Endometrial microvascular endothelial cells (primary cell): ENCODE results near the gene CMIP. TPM values are rescaled to one million over a fixed set of nuclear protein-coding genes. Genes with fewer than 3 reads are reported as not detected.
"Not testable (repeated sequence)": the region's sequence is repeated elsewhere in the genome, so short reads cannot be mapped to it uniquely, and the experiment has no call there.

ENCODE experiments used
- in situ Hi-C: cut with HindIII; loops from 2 replicates; pipeline ENCODE4 v1.10.0; 2017; ENCODE audit warnings: low sequenced_read_pairs, low pct_unique_long_range_greater_than_20kb; ENCODE audit errors: inconsistent ontology term
- total RNA-seq: library from RNA; depleted of rRNA; stranded (reverse); fragments of >200 nt; gene quantifications from one replicate; pipeline ENCODE4 v1.2.3, GENCODE V29; 2015; ENCODE audit errors: inconsistent ontology term

CMIP gene
- total RNA-seq, 1 donor from 2014 or later, result 16.5 TPM

DNA sequence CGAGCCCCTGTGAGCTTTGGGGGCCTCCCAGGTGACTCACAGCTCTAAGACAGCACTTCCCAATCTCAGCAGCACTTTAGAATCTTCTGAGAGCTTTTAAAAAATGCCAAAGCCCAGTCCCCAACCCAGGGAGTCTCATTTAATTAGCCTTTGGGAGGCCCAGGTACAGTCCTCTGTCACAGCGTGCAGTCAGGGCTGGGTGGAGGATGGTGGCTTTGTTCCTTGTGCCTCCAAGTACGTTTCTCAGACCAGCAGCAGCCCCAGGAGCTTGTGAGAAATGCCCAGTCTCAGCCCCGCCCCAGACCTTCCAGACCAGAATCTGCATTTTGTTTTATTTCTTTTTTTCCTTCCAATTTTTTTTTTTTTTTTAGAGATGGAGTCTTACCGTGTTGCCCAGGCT, 27.4 kb upstream of the CMIP start:
- in situ Hi-C loops, result no loop called here

DNA sequence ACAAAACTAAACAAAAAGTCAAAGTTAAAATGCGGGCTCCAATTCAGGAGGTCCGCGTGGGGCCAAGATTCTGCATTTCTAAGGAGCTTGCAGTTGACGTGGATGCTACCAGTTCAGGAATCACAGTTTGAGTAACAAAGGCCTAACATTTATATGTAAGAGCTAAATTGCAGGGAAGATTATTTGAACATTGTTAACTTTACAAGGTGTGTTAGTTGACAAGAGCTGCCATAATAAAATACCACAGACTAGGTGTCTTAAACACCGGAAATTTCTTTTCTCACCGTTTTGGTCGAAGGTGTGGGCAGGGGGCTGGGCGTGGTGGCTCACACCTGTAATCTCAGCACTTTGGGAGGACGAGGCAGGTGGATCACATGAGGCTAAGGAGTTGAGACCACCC, 24.8 kb upstream of the CMIP start:
- in situ Hi-C loops, result no loop called here

DNA sequence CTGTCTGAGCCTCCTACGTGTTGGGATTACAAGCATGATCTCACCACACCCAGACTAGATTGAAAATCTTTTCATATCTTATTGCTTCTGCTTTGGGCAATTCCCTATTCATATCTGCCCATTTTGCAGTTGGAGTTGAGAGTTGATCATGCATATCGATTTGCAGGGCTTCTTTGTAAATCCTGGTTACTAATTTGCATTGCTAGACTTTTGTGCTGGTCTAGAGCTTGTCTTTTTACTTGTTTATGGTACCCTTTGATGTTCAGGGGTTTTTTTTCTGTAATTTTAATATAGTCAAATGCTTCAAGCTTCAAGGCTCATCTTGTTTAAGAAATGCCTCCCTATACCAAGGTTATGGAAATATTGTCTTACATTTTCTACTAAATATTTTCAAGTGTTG, 23.5 kb upstream of the CMIP start:
- in situ Hi-C loops, result no loop called here

DNA sequence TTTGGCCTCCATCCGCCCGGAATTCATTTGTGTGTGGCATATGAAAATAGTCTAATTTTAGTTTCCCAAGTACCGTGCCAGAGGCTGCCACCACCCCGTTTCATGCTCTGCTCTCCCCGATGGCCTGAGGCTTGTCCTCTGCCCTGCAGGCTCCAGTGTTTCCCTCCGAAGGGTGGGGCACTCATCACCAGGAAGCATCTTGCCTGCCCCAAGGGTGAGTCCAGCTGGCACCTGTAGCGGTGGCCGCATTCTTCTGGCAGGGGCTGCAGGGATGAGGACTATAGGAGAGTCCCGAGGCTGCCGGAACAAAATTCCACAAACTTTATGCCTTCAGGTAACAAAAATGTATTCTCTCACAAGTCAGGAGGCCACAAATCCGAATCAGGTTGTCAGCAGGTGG, 23.1 kb upstream of the CMIP start:
- in situ Hi-C loops, result no loop called here

DNA sequence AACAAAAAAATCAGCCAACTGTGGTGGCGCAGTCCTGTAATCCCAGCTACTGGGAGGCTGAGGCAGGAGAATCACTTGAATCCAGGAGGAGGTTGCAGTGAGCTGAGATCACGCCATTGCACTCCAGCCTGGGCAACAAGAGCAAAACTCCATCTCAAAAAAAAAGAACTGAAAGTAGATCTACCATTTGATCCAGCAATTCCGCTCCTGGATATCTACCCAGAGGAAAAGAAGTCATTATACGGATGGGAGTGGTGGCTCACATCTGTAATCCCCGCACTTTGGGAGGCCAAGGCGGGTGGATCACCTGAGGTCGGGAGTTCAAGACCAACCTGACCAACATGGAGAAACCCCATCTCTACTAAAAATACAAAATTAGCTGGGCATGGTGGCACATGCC, 22.5 kb upstream of the CMIP start:
- in situ Hi-C loops, result not testable (repeated sequence)

DNA sequence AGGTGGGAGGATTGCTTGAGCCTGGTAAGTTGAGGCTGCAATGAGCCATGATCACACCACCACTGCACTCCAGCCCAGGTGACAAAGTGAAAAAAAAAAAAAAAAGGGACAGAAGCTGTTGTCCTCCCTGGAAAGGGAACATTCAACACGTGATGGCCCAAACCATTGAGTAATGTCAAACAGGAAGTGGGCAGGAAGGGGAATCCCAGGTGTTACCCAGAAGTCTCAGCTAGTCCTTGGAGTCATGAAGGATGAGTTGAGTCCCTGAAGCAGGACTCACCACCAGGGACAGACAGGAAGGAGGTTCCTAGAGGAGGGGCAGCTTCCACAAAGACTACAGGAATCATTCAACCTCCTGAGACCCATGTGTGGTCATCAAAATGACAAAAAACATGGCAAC, 19.8 kb upstream of the CMIP start:
- in situ Hi-C loops, result no loop called here

DNA sequence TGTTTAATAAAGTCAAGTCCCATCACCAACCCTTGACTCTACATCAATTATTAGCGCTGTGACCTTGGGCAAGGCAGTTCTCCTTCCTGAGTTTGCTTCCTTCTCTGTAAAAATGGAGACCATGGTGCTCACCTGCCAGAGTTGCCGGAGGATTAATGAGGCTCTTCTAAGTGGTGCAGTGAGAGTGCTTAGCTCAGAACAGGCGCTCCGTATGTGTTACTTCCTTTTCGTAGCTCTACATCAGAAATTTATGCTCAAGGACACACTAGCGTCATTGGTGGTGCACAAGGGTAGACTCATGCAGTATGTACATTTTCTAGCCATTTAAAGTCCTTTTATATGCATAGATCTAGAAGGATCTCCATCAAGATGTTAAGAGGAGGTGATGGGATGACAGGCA, 17.4 kb upstream of the CMIP start:
- in situ Hi-C loops, result no loop called here

DNA sequence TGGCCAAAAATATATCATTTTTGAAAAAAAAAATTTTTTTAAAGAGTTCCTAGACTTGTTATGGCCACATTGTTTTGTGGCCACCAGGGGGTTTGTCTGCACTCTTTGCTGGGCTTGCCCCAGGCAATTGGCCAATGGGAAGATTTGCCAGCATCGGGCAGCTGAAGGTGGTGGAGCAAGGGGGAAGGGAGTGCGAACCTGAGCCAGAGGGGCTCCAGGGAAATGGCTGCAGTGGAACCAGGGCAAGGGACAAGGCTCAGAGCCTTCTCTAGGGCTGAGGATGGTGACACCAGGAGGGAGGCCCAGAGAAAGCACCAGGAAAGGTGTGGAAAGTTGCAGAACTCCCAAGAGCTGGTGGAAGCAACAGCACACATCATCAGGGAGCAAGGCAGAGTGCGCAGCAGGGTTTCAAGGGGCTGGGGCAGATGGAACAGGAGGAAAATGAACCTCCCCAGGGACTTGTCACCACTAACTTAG, 15.5 kb upstream of the CMIP start:
- in situ Hi-C loops, result no loop called here

DNA sequence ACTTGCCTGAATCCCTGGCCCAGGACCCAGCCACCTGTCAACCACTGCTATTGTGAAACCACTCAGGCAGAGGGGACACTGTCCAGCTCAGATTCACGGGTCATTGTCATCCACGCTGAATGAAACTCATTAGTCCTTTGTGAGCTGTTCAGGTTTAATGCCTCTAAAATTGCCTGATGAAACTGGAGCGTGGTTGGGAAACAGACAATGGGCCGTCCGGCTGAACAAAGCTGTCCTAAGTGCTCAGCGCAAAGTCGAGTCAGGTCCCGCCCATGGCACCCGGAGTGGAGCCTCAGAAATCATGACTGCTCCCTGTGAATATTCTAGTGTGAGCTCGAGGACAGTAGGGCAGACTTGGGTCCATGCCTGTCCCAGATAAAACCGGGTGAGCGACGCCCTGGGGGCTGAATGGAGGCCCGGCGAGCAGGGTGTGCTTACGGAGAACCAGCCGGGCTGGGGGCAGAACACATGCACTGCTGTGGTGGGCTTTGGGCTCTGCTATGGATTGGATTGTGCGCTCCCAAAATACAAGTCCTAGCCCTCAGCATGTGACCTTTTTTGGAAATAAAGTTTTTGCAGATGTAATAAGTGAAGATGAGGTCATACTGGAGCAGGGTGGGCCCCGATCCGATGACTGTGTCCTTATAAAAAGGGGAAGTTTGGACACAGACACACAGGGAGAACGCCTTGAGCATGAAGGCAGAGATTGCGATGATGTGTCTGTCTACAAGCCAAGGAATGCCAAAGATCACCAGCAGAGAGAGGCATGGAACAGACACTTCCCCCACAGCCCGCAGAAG, 12.9 kb upstream of the CMIP start:
- in situ Hi-C loops, result no loop called here

DNA sequence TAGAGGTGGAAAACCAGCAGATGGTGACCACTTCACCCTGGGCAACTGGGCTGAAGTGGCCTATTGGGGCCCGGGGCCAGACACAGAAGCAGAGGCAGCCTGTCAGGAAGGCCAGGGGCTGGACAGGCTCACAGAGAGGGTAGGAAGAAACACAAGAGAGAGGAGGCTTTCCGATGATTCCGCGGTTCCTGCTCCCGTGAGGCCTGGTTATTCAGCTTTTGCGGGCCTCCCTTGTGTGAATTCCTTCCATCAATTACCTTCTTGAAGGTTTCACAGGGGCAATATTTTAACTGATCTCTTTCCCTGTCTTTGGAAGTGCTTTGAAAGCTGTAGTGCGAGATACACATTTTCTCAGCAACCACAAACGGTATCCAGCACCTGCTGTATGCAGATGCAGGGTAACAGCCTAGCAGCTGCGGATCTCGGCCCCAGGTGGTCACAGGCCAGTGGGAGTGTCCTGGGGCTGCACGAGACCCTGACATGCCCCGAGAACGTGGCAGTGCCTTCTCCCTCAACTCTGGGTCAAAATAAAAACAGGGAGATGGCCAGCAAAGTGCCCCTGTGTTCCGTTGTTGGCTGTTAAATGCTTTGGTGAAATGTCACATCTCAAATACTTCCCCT, 11.6 kb upstream of the CMIP start:
- in situ Hi-C loops, result no loop called here

DNA sequence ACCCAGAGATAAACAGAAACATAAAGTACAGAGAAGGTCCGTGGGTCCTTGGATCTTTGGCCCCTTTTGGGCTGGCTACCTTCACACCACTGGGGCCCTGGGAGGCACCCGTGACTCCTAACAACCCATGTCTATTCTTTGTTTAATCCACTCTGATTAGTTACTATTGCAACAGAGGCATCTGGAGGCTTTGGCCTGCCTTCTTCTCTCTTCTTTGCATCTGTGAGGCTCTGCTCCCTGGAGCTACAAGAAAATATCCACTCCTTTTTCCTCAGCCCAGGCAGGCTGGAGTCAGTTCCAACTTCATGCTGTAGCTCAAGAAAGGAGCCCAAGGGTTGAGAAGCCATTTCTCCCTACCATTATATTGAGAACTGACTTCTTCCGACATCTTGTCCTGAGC, 9.5 kb upstream of the CMIP start:
- in situ Hi-C loops, result no loop called here

DNA sequence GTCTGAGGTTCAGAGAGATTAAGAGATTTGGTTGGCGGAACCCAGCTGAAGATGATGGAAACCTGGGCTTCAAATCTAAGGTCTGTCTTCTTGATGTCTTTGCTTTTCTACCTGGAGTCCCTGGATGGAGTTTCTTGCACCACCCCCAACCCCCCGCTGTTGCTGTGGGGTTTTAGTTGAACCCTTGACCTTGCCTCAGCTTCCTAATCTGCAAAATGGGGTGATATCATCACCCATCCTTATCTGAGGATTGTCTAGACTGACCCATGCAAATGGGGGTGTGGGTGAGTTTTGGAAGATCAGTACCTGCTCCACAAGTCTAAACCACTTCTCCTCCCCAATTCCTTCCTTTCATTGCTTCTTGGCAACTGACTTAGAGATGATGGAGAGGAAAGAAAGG, 9.0 kb upstream of the CMIP start:
- in situ Hi-C loops, result no loop called here

DNA sequence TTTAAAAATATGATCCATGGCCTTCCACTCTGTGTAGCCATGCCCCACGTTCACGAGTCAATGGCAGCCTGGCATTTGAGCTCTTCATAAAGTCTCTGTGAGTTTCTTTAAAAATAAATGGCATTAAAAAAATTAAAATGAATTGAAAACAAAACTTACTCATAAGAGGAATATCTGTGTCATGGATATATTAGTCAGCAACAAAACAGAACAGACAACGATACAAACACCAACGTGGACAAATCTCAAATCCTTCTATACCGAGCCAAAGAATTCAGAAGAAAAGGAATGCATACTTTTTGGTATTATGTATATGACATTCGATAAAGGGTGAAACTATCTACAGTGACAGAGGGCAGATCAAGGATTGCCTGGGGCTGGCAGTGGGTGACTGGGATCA, 8.2 kb upstream of the CMIP start:
- in situ Hi-C loops, result no loop called here

DNA sequence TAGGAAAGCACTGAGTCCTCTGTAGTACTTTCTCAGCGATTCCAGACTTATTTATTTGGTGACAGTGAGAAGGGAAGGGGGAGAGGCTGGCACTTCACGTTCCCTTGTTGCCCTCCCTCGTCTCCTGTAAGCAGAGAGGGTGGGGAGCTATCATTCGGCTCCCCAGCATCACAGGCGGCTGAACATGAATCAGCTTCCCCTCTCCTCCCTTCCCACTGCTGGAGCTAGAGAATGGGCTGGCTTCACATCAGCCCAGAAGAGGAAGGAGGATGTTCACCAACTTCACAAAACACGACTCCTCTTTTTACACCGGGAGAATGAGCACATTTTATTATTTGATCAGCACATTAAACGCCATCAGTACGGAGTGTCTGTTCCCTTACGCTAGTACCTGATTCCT, 6.7 kb upstream of the CMIP start:
- in situ Hi-C loops, result no loop called here

DNA sequence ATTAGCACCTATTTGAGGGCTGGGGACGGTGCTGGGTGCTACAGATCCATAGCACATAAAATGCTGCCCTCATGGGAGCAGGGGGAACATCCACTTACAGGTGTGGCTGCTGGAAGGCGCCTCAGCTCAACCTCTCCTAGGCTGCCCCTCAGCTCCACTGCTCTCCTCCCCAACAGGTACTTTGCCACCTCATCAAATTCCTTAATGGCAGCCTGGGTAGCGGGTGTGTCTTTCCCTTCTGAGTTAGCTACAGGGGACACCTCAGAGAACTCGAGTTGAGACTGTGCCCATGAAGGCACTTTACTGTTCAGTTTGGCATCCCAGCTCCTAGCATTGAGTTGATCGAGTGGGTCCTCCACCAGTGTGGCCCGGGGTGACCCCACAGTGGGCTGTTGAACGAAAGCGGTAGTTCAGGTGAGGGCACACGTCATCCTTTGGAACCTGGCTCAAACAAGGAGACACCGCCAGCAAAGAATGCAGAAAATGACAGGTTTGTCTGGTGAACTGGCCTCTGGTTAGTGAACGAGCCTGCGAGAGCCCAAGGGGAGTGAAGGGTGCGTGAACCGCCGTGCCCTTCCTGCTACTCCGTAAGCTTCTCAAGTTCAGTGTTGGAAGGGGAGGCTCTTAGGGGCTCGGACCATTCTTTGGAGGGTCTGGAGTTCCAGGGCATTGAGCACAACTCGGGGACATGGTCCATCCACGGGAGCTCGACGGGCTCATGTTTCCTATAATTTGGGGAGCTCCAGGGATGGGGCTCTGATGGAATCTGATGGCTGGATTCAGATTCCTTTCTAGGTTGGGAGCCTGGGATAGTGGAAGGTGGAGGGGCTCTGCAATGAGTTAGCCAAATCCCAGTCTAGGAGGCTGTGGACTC, 3.5 kb upstream of the CMIP start:
- in situ Hi-C loops, result no loop called here

DNA sequence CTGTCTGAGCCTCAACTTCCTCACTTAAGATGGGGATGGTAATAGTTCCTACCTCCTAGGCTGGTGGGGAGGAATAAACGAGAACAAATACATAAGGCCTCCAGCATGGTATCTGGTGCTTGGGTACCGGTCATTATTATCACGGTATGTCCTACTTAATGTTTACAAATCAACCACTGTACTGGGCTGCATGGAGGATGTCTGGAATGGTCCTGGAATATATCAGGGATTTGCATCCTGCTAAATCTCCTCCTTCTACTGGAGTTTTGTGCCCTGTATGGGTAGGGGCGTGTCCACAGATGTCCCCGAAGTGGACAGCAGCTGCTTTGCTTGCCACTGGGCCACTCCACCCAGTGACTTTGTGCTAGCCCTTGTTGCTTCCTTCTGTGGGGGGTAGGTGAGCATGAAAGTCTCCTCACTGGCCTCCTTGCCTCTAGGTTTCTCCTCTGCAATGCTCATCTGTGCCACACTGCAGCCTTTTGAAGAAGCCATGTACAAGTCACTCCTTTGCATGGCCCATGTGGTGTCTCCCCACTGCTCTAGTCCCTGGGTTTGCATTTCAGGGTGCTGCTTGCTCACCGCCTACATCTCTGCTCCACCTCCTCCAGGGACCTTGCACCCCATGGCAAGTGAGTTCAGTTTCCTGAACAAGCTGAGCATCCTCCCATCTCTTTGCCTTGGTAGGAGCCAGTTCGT, 2.2 kb upstream of the CMIP start:
- in situ Hi-C loops, result no loop called here

DNA sequence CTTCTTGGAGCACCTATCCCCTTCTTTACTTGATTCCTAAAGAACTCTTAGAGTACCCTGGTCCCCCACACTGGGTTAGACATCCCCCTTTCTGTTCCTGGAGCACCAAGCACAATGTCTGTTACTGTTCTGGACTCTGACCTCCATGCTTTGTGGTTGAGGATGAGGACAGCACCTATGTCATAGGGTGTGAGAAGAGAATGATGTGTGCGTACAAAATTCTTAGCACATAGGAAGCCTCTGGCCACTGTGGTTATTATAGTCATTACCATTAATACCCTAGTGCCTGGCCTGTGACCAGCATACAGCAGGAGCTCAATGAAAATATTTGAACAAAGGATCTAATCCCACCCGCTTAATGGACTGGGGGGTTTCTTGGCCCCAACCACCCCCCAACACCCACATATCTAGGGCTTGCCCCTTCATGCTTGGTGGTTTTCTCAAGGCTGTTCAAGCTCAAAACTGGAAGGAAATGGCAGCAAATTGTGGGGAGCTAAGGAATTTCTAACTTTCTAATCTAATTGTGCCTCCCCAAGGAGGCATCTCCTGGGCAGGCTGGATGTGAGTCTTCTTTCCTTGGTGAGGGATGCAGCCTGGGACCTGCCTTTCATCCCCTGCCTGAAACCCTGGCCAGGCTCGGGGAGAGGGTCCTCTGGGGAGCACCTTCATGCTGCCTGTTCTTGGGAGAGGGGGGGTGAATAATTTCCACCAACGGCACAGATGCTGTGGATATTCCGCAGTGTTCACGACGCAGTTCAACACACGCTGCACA, 1.5 kb upstream of the CMIP start:
- in situ Hi-C loops, result no loop called here

DNA sequence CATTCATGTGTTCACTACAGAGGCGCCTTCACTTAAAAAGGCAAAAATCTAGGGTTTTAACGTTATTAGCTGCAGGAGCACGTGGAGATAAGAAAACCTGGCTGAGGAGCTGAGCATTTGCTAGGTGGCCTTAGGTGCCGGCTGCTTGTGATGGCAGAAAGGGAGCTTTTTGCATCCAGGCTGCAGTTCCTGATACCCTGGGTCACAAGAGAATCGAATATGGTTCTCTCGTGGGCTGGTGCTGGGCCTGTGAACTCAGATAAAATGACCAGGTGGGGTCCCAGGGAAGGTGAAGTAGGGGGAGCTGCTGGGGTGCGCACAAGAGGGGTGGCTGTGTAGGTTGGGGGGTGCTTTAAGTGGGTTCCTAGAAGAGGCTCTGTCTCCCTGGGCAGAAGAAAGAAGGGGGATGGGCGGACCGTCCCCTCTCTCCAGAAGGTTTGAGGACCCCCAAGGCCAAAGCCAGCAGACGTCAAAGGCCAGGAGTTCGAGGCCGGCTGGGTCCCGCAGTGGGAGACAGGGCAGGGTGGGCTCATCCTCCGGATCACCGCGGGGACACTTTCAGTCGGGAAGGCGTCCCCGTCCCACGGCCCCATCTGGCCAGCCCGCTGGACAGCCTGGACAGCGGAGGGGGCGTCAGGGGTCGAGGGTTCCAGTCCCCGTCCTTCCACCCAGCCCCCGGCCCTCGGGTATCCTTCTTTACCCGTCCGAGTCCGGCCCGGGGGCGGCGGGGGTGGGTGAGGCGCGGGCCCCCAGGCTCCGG, 740 bp upstream of the CMIP start:
- in situ Hi-C loops, result no loop called here
